SU-DHL-6 (cell line): Measurements from ENCODE around the gene PGLYRP1.

Source experiments
- H2AFZ ChIP-seq: fragments of 200-600 bp; sonication (generic); 2 replicates; pipeline ENCODE4 v1.6.1; 2014; ENCODE audit warnings: low read depth, mild to moderate bottlenecking, moderate library complexity, mixed read lengths, antibody characterized with exemption, low read length; ENCODE audit not compliant: severe bottlenecking
- H3F3A ChIP-seq: fragments of 200-600 bp; shearing (Covaris generic); 2 replicates; pipeline ENCODE4 v1.6.0; 2016; ENCODE audit warnings: antibody characterized with exemption, mild to moderate bottlenecking; ENCODE audit not compliant: insufficient read depth
- H3K27ac ChIP-seq: fragments of 200-600 bp; sonication (generic); 2 replicates; pipeline ENCODE4 v1.5.1; 2016; ENCODE audit warnings: low read depth, mild to moderate bottlenecking, low read length, moderate library complexity, mixed read lengths
- H3K27me3 ChIP-seq: fragments of 200-600 bp; sonication (generic), shearing (Covaris generic); 2 replicates; pipeline ENCODE4 v1.6.0; 2014; ENCODE audit warnings: mild to moderate bottlenecking, low read length
- H3K36me3 ChIP-seq: fragments of 200-600 bp; sonication (generic); 2 replicates; pipeline ENCODE4 v1.6.1; 2014; ENCODE audit warnings: mild to moderate bottlenecking, low read length, mixed read lengths
- H3K4me2 ChIP-seq: fragments of 300-600, 200-600 bp; shearing (Covaris generic), sonication (generic); 2 replicates; pipeline ENCODE4 v1.6.0; 2014; ENCODE audit warnings: low read length, low read depth, mild to moderate bottlenecking; ENCODE audit not compliant: poor library complexity, severe bottlenecking
- H3K4me3 ChIP-seq: fragments of 200-600 bp; sonication (generic); 2 replicates; pipeline ENCODE4 v1.5.1; 2014; ENCODE audit warnings: antibody characterized with exemption, low read length, mild to moderate bottlenecking, mixed read lengths; ENCODE audit not compliant: insufficient read depth, poor library complexity, severe bottlenecking
- H3K79me2 ChIP-seq: fragments of 200-600 bp; sonication (generic); 2 replicates; pipeline ENCODE4 v1.6.1; 2014; ENCODE audit warnings: mild to moderate bottlenecking, low read length, moderate library complexity; ENCODE audit not compliant: insufficient read depth
- H3K9ac ChIP-seq: fragments of 200-600 bp; sonication (generic); 2 replicates; pipeline ENCODE4 v1.7.0; 2014; ENCODE audit warnings: mild to moderate bottlenecking, low read length
- H3K9me2 ChIP-seq: fragments of 200-600 bp; sonication (generic); replicated peaks from 2 replicates; pipeline ENCODE4 v1.6.1; 2014; ENCODE audit warnings: low read length; ENCODE audit not compliant: insufficient read depth
- H3K9me3 ChIP-seq: fragments of 200-600 bp; sonication (generic); 2 replicates; pipeline ENCODE4 v1.6.1; 2014; ENCODE audit warnings: low read length, mixed read lengths; ENCODE audit not compliant: insufficient read depth
- H4K20me1 ChIP-seq: fragments of 200-600 bp; sonication (generic); 2 replicates; pipeline ENCODE4 v1.6.1; 2014; ENCODE audit warnings: low read depth, mild to moderate bottlenecking, antibody characterized with exemption, low read length, moderate library complexity, mixed read lengths
- EZH2phosphoT487 ChIP-seq: fragments of 200-600 bp; sonication (generic), shearing (Covaris generic); conservative IDR thresholded peaks from 2 replicates; pipeline ENCODE4 v1.6.1; 2018; ENCODE audit warnings: mild to moderate bottlenecking, antibody characterized with exemption, low read length, moderate library complexity, mixed read lengths
- TF ChIP-seq, protein P1 (sequence below): fragments of 200-600 bp; sonication (generic); IDR thresholded peaks from one replicate; pipeline ENCODE4 v1.5.1; 2017; ENCODE audit warnings: antibody characterized with exemption, mild to moderate bottlenecking, low read length, moderate library complexity; ENCODE audit not compliant: insufficient read depth, poor library complexity, severe bottlenecking

The PGLYRP1 gene

DNA sequence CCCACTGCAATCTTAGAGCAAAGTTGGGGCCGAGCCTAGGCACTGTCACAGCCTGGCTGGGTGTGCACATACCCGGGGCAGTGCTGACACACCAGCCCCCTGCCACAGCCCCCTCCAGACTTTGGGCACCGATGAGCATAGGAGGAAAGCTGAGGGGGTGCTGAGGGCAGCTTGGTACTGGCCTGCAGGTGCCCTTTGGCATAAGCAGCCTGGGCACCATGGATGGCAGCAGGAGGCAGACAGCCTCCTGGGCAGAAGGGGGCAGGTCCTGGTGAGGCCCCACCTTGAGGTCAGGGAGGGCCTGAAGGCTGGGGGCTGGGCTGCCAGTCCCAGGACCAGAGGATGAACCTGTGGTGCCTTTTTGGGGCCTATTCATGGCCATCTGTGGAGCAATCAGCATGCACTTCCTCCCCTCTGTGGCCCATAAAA lies 9.8 kb upstream of the PGLYRP1 start:
- H3K79me2 ChIP-seq = no peaks in the 10 kb centered on the region
- no peak overlapping the region for H3K4me3 ChIP-seq
- no peaks in the 10 kb centered on the region for H3K9me2 ChIP-seq
- no peak overlapping the region for H3K4me2 ChIP-seq
- no peaks in the 10 kb centered on the region for H3K36me3 ChIP-seq
- H3K9me3 ChIP-seq = peaks cover 5% of the 10 kb centered on the region; the same call in 1 of the 2 replicates
- no peak overlapping the region for H3K9ac ChIP-seq
- no peak overlapping the region for H2AFZ ChIP-seq
- H3F3A ChIP-seq = no peaks in the 10 kb centered on the region
- H4K20me1 ChIP-seq = no peaks in the 10 kb centered on the region
- no peaks in the 10 kb centered on the region for H3K27me3 ChIP-seq
- no peak overlapping the region for H3K27ac ChIP-seq
- TF ChIP-seq EZH2phosphoT487 = no peak
- TF ChIP-seq, protein P1, sequence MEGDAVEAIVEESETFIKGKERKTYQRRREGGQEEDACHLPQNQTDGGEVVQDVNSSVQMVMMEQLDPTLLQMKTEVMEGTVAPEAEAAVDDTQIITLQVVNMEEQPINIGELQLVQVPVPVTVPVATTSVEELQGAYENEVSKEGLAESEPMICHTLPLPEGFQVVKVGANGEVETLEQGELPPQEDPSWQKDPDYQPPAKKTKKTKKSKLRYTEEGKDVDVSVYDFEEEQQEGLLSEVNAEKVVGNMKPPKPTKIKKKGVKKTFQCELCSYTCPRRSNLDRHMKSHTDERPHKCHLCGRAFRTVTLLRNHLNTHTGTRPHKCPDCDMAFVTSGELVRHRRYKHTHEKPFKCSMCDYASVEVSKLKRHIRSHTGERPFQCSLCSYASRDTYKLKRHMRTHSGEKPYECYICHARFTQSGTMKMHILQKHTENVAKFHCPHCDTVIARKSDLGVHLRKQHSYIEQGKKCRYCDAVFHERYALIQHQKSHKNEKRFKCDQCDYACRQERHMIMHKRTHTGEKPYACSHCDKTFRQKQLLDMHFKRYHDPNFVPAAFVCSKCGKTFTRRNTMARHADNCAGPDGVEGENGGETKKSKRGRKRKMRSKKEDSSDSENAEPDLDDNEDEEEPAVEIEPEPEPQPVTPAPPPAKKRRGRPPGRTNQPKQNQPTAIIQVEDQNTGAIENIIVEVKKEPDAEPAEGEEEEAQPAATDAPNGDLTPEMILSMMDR = no peak

DNA sequence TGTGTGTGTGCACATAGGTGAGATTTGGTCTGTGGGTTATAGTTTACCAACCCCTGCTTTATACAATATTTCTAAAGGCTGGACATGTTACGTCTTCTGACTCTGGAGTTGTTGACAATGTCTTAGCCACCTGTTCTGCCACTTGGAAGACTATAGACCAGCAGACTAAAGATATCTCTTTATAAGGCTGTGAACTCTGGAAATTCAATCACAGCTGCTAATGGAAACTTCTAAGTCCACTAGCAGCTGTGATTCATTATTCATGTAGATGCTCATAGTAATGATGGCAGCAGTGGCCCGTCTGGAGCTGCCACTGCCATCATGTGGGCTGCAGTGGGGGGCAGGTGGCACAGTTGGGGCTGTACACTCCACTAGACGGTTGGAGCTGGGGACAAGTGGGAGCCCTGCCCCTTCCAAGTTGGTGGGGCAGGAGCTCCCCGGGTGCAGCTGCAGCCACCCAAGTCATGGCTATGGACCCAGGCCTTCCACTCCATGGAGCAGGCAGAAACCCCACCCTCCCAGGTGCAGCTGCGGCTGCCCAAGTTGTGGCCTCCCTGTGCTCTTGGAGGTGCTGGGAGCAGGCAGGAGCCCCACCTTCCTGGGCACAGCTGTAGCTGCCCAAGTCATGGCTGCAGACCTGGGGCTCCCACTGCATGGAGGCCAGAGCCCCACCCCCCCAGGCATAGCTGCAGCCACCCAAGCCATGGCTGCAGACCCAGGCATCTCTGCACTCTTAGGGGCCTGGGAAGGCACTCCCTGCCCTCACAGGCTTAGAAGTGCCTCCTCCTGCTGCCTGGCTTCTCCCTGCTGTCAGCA lies 9.1 kb upstream of the PGLYRP1 start:
- no peaks in the 10 kb centered on the region for H3F3A ChIP-seq
- no peak for TF ChIP-seq EZH2phosphoT487
- TF ChIP-seq, protein P1 = no peak
- H3K27ac ChIP-seq = no peak overlapping the region
- H3K9me2 ChIP-seq = no peaks in the 10 kb centered on the region
- no peaks in the 10 kb centered on the region for H4K20me1 ChIP-seq
- H3K79me2 ChIP-seq = no peaks in the 10 kb centered on the region
- no peak overlapping the region for H3K9ac ChIP-seq
- peaks cover 5% of the 10 kb centered on the region; the same call in 1 of the 2 replicates for H3K9me3 ChIP-seq
- no peak overlapping the region for H3K4me3 ChIP-seq
- H2AFZ ChIP-seq = no peak overlapping the region
- no peaks in the 10 kb centered on the region for H3K27me3 ChIP-seq
- no peaks in the 10 kb centered on the region for H3K36me3 ChIP-seq
- no peak overlapping the region for H3K4me2 ChIP-seq

GRCh38 chr19:46030812-46031550 lies 8.1 kb upstream of the PGLYRP1 start:
- Histone ChIP-seq H3K27me3 (no peaks in the 10 kb centered on the region), H3K4me2 (no peak overlapping the region), H3K36me3 (no peaks in the 10 kb centered on the region), H3K4me3 (no peak overlapping the region), H4K20me1 (no peaks in the 10 kb centered on the region), H3K9ac (no peak overlapping the region), H3K27ac (no peak overlapping the region), H3F3A (no peaks in the 10 kb centered on the region), H3K79me2 (no peaks in the 10 kb centered on the region), H3K9me3 (peaks cover 5% of the 10 kb centered on the region; the same call in 1 of the 2 replicates), H3K9me2 (no peaks in the 10 kb centered on the region), H2AFZ (no peak overlapping the region)
- no peak for TF ChIP-seq EZH2phosphoT487
- TF ChIP-seq, protein P1 = no peak
